NCI-H2227 treated with DMSO at 0.1 percent for 48 hours (cell line): Measurements from ENCODE around the gene TRPM3.

ENCODE experiments used
- DNase-seq: peaks from one replicate; lab custom pipeline; 2025; lab: John Stamatoyannopoulos, UW

The TRPM3 gene

DNA sequence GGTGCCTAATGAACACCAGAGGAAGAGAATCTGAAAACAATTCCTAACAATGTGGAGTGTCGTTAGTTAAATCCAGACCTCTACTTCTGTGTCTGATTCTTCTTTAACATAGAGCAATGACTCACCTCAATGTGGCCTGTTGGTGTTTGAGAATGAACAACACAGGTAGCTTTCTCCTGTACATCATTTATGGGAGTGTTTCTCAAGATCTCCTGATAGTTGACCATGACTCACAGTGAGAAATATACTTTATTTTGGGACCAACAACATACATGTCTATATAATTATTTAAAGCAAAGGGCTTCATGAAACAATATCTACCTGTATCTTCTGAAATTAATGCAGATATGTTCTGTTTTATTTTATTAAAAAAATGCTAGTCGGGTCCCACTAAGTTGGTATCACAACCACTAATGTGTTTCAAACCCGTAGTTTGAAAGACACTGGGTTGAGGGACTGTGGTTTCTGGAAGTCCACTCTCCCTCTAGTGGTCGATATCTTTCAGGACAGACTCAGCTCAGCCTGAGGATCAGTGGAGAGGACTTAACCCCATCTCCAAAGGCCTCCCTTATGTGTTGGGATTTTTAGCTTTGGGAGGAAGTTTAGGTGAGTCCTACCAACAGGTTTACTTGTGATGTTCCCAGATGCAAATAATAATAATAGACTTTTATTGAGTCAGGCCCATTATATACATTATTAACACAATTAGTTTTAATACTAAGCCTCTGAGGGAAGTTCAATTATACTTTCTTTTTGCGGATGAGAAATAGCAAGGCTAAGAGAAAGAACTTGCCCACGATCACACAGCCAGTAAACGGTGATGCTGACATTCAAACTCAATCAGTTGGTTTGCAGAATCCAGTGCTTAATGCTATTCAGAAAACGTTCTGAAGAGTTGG is 636.9 kb downstream of the TRPM3 start:
- peak; percentile 22 for DNase-seq

DNA sequence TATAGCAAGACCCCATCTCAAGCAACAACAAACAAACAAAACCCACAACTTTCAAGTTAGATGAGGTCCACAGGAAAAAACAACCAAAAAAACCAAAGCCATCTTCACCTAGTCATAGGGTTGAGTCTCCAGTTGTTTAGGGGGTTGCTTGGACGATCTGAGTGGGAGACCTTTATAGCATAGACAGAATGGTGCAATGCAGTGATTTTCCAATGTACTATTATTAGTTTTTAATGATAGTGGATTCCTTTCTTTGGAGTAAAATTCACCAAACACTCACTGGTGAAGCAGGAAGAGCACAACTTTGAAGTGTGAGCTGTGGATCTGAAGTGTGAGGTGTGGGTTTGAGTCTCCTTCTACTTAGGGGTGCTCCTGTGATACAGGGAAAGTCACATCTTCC is 640.0 kb downstream of the TRPM3 start:
- DNase-seq: no peak

DNA sequence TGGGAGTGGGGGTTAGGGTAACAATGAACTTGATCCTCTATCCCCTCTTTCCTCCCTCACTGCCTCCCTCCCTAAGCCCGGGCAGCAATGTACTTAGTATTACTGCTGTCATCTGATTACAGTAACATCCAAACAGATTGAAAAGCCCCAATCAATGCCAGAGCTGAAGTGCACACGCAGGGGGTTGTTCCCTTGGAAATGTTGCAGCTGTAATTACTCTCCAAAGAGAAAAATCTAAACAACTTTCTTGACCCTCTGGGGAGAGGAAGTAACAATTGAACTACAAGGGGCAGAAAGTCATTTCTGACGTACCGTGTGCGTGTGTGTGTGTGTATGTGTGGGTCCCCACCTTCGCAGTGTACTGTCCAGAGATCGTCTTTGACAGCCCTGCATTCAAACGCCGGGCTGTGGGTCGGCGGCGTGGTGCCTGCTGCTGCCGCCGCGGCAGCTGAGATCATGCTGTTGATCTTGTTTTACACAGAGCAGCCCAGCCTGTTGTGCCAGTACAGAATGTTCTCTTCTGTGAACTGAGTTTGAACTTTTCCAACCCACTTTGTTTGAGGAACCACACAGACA is 640.9 kb downstream of the TRPM3 start:
- DNase-seq: peak; percentile 50

DNA sequence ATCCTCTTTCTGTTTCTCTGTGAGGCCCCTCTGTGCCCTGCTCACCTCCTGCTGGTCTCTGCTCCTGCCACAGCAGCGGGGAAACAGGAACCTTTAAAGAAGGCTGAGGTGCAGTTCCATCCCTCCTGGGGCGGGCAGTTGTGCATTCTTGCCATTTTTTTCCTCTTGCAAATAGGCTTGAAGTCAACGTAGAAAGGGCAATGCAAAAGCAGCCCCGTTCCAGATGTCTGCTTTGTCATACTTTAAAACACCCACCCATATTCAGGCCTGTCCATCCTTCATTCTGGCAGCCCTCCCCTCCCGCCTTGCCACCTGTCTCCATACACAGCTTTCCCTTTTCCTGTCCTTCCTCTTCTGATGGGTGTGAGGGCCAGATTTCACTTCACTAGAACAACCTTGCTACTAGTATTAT is 641.5 kb downstream of the TRPM3 start:
- DNase-seq: no peak
